GM19397 (cell line): ENCODE measurements around the gene ODC1.
A peak's percentile ranks its signal among the peaks of the same experiment; 100 is the strongest.

Experiments used
- ATAC-seq: cut with Tn5 transposase; IDR thresholded peaks from one replicate; pipeline ENCODE4 v1.9.1; 2021; ENCODE audit warnings: mild to moderate bottlenecking, moderate library complexity; ENCODE audit not compliant: unreplicated experiment

The ODC1 gene

GRCh38 chr2:10435820-10436204 is 12.3 kb downstream of the ODC1 start:
- ATAC-seq, result no peak

GRCh38 chr2:10434886-10435819 is 13.0 kb downstream of the ODC1 start:
- peak; percentile 56 for ATAC-seq

- no peak for ATAC-seq
These were observed 13.9 kb downstream of the ODC1 start for GRCh38 chr2:10433947-10434885.

GRCh38 chr2:10433264-10433946 is 14.7 kb downstream of the ODC1 start:
- ATAC-seq, result no peak

GRCh38 chr2:10432311-10433181 is 15.6 kb downstream of the ODC1 start:
- ATAC-seq, result no peak

- no peak for ATAC-seq
These were observed 16.3 kb downstream of the ODC1 start for GRCh38 chr2:10431797-10432196.

- ATAC-seq, result no peak
These were observed 17.1 kb downstream of the ODC1 start for GRCh38 chr2:10430886-10431622.

GRCh38 chr2:10428924-10429323 is 19.2 kb downstream of the ODC1 start:
- ATAC-seq, result no peak

- no peak for ATAC-seq
These were observed 19.8 kb downstream of the ODC1 start for GRCh38 chr2:10428355-10428754.

- no peak for ATAC-seq
These were observed 20.5 kb downstream of the ODC1 start for GRCh38 chr2:10427618-10427949.

- no peak for ATAC-seq
These were observed 21.2 kb downstream of the ODC1 start for GRCh38 chr2:10426726-10427617.

GRCh38 chr2:10425699-10426098 is 22.4 kb downstream of the ODC1 start:
- ATAC-seq, result no peak

- no peak for ATAC-seq
These were observed 23.1 kb downstream of the ODC1 start for GRCh38 chr2:10424916-10425505.

- ATAC-seq, result no peak
These were observed 24.1 kb downstream of the ODC1 start for GRCh38 chr2:10424051-10424450.

GRCh38 chr2:10423400-10423774 is 24.7 kb downstream of the ODC1 start:
- no peak for ATAC-seq

- no peak for ATAC-seq
These were observed 25.3 kb downstream of the ODC1 start for GRCh38 chr2:10422732-10423399.

GRCh38 chr2:10422251-10422650 is 25.9 kb downstream of the ODC1 start:
- ATAC-seq, result no peak
